Measurements from ENCODE around the gene SLC35F1.

- TF ChIP-seq, protein P1, sequence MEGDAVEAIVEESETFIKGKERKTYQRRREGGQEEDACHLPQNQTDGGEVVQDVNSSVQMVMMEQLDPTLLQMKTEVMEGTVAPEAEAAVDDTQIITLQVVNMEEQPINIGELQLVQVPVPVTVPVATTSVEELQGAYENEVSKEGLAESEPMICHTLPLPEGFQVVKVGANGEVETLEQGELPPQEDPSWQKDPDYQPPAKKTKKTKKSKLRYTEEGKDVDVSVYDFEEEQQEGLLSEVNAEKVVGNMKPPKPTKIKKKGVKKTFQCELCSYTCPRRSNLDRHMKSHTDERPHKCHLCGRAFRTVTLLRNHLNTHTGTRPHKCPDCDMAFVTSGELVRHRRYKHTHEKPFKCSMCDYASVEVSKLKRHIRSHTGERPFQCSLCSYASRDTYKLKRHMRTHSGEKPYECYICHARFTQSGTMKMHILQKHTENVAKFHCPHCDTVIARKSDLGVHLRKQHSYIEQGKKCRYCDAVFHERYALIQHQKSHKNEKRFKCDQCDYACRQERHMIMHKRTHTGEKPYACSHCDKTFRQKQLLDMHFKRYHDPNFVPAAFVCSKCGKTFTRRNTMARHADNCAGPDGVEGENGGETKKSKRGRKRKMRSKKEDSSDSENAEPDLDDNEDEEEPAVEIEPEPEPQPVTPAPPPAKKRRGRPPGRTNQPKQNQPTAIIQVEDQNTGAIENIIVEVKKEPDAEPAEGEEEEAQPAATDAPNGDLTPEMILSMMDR (IDR thresholded peaks at IDR 0.05) = no peak
- no peak for TF ChIP-seq POLR2A (IDR thresholded peaks at IDR 0.05)
These were observed 245.5 kb downstream of the SLC35F1 start for GRCh38 chr6:118152524-118152923.

Measured in testis (tissue), 2 donors.